Right renal cortex interstitium (tissue), 3 donors: ENCODE data around the gene PTPRH. TPM values are rescaled to one million over a fixed set of nuclear protein-coding genes. Genes with fewer than 3 reads are reported as not detected.

ENCODE experiments used
- DNase-seq, 3 donors: peaks; one replicate each; pipeline ENCODE4 v3.0.0-alpha.2; 2013; ENCODE audit warnings: low read depth in 3 of 3, low spot score in 2 of 3
- polyA plus RNA-seq, 3 donors: library from polyadenylated mRNA; unstranded; fragments of 120-200 nt; gene quantifications; one replicate each; pipeline ENCODE4 v1.2.1, GENCODE V29; 2013; ENCODE audit not compliant: insufficient read length in 3 of 3

The PTPRH gene, protein sequence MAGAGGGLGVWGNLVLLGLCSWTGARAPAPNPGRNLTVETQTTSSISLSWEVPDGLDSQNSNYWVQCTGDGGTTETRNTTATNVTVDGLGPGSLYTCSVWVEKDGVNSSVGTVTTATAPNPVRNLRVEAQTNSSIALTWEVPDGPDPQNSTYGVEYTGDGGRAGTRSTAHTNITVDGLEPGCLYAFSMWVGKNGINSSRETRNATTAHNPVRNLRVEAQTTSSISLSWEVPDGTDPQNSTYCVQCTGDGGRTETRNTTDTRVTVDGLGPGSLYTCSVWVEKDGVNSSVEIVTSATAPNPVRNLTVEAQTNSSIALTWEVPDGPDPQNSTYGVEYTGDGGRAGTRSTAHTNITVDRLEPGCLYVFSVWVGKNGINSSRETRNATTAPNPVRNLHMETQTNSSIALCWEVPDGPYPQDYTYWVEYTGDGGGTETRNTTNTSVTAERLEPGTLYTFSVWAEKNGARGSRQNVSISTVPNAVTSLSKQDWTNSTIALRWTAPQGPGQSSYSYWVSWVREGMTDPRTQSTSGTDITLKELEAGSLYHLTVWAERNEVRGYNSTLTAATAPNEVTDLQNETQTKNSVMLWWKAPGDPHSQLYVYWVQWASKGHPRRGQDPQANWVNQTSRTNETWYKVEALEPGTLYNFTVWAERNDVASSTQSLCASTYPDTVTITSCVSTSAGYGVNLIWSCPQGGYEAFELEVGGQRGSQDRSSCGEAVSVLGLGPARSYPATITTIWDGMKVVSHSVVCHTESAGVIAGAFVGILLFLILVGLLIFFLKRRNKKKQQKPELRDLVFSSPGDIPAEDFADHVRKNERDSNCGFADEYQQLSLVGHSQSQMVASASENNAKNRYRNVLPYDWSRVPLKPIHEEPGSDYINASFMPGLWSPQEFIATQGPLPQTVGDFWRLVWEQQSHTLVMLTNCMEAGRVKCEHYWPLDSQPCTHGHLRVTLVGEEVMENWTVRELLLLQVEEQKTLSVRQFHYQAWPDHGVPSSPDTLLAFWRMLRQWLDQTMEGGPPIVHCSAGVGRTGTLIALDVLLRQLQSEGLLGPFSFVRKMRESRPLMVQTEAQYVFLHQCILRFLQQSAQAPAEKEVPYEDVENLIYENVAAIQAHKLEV
- polyA plus RNA-seq = under 1 TPM; 0.04 to 0.07 (median 0.07) TPM

- no peak for DNase-seq
Observed at GRCh38 chr19:55208880-55209692, at the start of gene PTPRH. Gene PTPRH (minus strand): TSS chr19:55209501. CDS start chr19:55209433, 68 bp downstream.

GRCh38 chr19:55258476-55258827 is 49.2 kb upstream of the PTPRH start:
- no peak for DNase-seq

GRCh38 chr19:55257461-55258420 is 48.4 kb upstream of the PTPRH start:
- no peak for DNase-seq

DNA sequence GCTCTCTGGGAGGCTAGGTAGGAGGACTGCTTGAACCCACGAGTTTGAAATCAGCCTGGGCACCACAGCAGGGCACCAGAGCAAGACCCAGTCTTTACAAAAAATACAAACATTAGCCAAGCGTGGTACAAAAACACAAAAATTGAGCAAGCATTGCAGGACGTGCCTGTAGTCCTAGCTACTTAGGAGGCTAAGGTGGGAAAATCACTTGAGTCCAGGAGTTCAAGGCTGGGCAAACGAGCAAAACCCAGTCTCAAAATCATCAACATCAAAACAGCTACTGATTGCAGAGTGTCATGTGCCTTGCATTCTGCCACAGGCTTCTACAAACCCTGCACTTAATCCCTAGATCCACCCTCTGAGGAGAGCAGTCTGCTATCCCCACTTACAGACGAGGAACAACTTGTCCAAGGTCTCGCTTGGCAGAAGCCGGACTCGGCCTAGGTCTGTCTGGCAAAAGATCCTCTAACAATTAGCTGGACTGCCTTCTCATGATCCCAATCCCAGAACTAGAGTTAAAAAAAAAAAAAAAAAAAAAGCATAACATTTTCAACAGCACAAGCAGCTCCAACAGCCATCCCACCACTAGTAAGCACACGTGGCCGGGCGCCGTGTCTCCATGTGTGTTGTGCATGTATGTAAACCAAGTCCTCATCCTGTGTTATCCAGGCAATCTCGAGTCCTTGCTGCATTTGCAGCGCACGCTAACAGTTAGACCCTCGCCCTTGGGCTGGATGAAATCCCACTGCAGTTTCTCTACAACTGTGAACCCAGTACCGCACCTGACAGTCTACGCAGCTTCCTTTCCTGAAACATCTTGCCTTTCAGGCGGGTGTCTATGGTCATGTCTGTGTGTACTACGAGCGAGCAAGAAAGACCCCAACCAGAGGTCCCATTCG is 47.5 kb upstream of the PTPRH start:
- no peak for DNase-seq

GRCh38 chr19:55255618-55256423 is 46.5 kb upstream of the PTPRH start:
- no peak for DNase-seq

- no peak for DNase-seq
Observed at GRCh38 chr19:55254625-55254977, 45.3 kb upstream of the PTPRH start.

- no peak for DNase-seq
Observed at GRCh38 chr19:55253842-55254624, 44.7 kb upstream of the PTPRH start.

- DNase-seq = no peak
Observed at GRCh38 chr19:55252760-55253663, 43.7 kb upstream of the PTPRH start.

- DNase-seq = no peak
Observed at GRCh38 chr19:55251341-55252081, 42.2 kb upstream of the PTPRH start.

DNA sequence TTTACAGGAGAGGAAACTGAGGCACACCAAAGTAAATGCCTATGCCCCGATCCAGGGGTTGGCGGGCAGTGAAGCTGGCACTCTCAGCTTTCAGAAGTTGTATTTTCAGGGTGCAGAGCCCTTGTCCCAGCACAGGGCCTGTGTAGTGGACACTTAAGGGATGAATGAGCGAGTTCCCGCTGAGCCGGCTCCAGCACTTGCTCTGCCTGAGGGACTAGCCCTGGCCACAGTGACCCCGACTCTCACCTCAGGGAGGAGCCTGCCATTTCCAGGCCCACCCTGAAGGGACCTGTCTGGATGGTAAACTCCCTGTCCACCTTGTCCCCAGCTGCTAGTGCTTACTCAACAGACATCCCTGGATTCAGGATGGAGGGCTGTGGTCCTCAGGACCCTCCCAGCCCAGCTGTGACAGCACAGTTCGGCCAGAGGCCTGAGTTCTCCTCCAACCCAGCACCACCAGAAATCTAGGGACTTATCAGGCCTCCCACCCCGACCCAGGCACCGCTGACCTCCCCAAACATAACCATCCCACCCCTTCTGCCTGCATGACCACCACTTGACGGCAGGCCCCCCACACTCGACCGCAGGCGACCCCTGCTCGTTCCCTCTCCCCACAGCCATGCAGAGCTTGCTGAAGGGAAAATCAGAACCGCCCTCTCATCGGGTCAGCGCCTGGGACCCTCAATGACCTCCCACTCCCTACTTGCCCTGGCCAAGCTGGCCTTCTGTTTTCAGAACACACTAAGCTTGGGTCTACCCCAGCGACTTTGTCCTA is 41.1 kb upstream of the PTPRH start:
- no peak for DNase-seq

- no peak for DNase-seq
Observed at GRCh38 chr19:55249841-55250240, 40.5 kb upstream of the PTPRH start.

GRCh38 chr19:55248704-55249103 is 39.4 kb upstream of the PTPRH start:
- no peak for DNase-seq

DNA sequence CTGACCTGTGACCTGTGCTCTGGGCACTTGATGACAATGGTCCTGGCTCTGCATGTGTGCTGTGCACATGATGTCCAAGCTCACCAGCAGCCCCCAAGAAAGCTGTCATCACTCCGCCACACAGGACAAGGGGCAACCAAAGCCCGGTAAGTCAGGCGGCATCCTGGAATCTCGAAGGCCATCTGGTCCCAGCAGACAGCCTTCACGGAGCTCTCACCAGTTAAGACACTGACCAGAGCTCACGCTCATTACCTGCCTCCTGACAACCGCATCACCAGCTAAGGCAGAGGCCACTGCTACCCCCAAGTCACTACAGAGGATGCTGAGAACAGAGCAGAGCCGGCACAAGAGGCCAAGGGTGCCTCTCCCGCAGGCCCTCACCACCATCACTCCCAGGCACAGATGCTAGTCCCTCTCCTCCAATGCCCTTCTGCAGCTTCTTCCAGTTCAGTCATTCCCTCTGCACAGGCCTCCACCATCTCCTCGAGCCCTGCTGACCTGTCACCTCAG is 38.9 kb upstream of the PTPRH start:
- no peak for DNase-seq

- no peak for DNase-seq
Observed at GRCh38 chr19:55247621-55248099, 38.4 kb upstream of the PTPRH start.
